ENCODE measurements around the gene PFKFB4. TPM values are rescaled to one million over a fixed set of nuclear protein-coding genes. Genes with fewer than 3 reads are reported as not detected.
A peak's percentile ranks its signal among the peaks of the same experiment; 100 is the strongest.
"Not testable (repeated sequence)": the region's sequence is repeated elsewhere in the genome, so short reads cannot be mapped to it uniquely, and the experiment has no call there.

Gene PFKFB4
- total RNA-seq, 1 donor from 2014 or later = 13.2 TPM

DNA sequence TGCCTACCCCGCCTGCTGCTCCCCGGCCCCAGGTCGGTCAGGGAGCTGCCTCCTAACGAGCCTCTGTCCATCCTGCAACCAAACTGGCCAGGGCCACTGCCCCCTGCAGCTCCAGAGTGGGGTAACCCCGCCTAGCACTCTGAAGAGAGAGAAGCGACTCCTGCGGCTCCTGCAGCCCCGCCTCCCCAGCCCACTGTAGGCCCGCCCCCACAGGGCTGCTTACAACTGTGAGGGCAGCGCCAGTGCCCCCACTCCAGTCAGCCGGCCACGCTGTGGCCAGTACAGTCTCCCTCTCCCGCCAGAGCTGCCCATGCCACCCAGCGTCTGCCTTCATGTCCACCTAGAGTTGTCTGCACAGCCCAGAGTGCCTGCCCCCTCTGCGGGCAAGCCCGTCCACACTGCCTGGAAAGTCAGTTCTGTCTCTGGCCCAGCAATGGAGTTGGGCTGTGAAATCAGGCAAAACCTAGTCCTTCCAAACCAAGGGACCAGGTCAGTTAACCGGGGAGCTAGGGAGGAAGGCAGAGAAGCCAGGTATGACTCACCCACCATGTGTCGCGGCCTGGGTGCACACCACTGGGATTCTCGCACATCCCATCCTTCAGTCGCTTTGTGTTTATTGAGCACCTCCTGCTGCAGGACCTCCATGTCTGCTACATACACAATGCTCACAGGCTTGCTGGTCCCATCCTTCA is 4.6 kb upstream of the PFKFB4 start:
- DNase-seq (ENCODE audit: low spot score) = peak; percentile 71

DNA sequence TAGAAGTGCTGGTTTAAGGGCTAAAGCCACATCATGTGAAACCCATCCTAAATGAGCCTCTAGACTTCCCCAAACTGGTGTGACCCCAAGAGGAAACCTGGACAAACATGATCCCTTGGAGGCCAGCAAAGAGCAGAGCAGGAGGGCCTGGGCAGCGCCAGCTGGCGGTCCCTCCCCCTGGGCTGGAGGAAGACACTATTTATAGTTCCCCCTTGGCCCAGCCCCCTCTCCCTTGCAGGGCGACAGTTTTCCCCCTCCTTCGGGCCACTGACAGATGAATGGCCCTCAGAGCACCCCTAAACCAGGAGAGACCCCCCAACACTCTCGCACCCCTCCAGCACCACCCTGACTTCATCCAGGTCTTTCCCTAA is 4.0 kb upstream of the PFKFB4 start:
- DNase-seq (ENCODE audit: low spot score) = peak; percentile 59

DNA sequence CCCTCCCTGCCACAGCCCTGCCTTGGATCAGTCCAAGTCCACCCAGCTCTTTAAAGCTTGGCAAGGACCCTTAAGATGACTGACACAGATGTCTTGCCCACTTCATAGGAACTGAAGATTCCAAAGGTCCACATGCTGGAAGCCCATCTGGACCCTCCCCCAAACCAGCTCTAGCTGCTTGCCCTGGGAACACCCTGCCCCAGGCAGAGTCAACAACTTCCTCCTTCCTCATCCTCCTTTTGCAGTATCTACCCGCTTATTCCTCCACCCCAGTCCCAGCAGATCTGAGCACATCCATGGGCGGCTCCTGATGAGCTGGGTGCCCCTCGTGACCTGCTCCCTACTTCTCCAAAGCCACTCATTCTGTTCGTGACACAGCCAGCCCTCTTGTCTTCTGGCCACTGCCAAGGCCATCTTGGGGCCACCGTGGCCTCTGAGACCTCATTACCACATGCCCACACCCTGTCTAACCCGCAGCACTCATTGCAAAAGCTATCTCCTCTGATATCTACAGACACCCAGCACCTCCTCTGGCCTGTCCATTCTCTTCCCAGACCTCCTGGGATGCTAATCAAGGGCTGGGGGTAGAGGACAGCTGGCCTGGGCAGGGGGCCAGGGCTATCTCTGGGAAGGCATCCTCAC is 2.0 kb upstream of the PFKFB4 start:
- peak; percentile 22 for DNase-seq (ENCODE audit: low spot score)

DNA sequence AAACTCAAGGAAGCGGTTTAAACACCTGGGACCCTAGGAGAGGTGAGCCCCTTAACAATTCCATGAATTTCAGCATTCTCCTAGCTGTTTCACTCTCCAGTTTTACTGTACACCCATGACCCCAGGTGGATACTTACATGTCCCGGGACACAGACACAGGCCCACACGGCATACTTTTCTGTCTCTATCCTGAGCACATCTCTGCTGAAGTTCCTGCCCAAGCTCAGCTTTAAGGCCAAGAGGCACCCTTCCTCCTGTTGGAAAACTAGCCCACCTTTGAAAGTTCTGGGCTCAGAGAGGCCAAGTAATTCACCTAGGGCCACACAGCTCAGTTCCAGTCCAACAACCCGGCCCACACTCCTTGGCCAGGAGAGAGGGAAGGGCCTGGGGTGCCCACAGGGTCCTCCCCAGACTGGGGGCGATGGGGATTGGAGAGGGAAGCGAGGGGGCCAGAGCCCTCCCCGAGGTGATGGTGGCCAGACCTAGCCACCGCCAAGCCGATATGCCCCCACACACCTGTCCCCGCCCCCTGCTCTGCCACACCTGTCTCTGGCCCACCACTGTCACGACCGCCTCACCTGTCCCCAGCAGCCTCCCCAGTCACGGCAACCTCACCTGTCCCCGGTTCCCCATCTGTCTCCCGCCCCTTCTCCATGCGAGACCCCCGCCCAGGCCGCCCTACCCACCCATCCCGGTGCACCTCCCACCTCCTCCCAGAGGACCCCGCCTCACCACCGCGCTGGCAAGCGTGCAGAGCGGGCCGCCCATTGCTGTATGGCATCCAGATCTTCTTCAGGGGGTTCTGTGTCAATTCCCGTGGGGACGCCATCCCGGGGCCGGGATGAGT is 431 bp downstream of the PFKFB4 start:
- no peak for DNase-seq (ENCODE audit: low spot score)

DNA sequence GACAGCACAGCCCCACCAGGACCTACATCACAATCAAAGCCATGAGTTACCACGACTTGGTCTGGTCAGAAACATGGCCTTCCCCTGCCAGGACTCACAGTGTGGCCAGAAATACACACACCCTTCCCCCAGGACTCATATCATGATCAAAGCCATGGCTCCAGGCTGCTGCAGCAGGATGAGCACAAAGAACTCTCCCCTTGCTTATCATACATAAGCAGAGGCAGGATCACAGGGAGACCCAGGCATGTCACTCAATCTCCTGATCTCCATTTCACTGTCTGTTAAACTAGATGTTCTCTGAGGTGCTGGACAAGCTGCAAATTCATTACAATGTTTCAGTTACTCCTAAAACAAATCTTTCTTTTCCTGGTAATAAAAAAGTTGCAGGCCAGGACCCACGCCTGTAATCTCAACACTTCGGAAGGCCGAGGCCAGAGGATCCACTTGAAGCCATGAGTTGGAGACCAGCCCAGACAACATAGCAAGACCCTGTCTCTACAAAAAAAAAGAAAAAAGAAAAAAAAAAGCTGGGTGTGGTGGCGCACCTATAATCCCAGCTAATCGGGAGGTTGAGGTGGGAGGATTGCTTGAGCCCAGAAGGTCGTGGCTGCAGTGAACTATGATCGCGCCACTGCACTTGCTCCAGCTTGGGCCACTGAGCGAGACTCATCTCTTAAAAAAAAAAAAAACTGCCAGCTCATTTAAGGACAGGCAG is 1.2 kb downstream of the PFKFB4 start:
- peak; percentile 54 for DNase-seq (ENCODE audit: low spot score)

DNA sequence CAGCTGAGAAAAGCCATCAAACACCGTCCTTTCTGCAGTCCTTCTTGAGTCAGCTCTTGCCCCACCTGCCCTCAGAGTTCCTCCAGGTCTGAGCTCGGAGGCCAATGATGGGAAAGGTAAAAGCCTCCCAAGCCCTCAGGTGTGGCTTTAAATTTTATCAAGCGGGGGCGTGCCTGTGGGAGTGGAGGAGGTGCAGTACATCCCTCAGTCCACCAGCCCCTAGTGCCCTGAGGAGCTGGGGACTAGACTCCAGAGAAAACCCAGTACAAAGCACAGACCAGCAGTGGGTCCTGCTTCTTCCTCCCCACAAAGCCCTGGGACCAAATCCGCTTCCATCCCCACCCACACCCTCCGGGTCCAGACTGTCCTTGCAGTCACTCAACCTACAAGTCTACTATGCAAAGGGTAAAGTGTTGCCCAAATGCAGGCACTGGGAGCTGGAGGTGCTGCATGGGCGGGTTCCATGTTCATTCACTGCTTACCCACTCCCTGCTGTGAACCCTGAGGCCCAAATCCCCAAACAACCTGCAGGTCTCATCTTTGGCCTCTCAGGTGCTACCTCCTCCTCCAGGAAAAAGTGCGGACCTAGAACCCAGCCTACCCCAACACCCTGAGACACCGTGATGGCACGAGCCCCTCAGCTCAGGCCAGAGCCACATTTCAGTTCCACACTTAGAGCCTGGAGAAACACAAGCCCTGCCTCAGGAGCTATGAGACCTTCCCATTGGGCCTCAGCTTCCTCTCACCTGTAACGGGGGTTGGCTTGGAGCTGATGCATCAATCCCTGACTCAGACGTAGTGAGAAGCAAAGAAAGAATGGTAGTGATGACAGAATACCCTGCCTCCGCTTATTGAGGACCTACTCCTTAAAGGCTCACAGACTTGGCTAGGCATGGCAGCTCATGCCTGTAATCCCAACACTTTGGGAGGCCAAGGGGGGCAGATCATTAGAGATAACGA is 2.4 kb downstream of the PFKFB4 start:
- no peak for DNase-seq (ENCODE audit: low spot score)

DNA sequence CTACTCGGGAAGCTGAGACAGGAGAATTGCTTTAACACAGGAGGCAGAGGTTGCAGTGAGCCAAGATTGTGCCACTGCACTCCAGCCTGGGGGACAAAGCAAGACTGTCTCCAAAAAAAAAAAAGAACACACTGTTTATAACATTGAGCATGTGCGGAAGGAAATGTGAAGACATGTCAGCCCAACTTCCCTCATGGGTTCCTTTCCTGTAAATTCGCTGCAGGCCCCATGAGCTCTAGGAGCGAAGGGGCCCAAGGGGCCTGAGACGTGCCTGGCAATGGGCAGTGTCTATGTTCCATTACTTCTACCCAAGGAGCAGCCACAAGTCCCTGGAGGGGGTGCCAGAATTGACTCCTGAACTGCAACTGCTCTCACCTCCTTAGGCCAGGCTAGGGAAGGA is 3.2 kb downstream of the PFKFB4 start:
- no peak for DNase-seq (ENCODE audit: low spot score)

DNA sequence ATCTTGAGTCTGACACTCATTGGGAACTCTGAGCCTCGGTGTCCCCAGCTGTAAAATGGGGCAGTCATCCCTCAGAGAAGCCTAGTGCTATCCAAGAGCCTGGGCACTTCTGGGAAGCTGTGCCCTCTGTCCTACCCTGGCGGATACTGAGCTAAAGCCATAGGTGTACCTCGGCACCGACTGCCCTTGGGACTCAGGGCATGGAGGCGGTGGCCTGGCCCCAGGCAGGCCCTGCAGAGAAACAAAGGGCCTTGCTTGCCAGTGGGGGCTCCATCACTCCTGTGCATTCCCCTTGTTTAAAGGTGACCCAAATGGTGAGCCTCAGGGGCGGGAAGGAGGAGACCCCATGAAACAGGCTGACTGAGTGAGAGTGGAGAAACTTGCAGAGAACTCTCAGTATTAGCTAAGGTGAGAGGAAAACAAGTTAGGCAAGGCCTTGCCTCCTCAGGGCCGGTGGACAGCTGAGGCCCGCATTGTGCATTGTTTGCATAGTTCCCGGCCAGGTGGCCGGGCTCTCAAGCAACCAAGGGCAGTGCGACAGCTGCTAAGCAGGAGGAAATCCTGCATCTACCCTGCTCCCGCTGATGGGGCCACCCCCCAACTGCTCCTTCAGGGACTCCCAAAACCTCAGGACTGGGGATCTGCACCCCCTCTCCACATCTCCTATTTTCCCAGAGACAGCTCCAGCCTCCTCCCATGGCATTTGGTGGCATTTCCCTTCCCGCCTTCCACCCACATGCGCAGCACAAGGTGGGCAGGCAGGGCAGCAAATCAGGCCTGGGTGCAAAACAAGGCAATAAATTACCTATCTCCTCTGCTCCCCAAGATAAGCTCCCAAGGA is 4.3 kb downstream of the PFKFB4 start:
- no peak for DNase-seq (ENCODE audit: low spot score)

DNA sequence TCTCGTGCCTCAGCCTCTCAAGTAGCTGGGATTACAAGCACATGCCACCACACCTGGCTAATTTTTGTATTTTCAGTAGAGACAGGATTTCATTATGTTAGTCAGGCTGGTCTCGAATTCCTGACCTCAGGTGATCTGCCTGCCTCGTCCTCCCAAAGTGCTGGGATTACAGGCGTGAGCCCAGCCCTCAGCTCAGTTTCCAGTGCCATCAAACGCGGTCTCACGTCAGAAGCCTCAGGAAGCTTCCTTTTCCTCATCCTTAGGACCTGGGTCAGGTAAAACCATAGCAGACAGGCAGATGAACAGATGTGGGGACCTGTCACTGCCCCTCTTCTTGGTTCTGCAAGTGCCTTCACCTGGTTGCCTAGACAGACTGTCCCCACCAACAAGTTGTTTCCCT is 5.0 kb downstream of the PFKFB4 start:
- not testable (repeated sequence) for DNase-seq (ENCODE audit: low spot score)

DNA sequence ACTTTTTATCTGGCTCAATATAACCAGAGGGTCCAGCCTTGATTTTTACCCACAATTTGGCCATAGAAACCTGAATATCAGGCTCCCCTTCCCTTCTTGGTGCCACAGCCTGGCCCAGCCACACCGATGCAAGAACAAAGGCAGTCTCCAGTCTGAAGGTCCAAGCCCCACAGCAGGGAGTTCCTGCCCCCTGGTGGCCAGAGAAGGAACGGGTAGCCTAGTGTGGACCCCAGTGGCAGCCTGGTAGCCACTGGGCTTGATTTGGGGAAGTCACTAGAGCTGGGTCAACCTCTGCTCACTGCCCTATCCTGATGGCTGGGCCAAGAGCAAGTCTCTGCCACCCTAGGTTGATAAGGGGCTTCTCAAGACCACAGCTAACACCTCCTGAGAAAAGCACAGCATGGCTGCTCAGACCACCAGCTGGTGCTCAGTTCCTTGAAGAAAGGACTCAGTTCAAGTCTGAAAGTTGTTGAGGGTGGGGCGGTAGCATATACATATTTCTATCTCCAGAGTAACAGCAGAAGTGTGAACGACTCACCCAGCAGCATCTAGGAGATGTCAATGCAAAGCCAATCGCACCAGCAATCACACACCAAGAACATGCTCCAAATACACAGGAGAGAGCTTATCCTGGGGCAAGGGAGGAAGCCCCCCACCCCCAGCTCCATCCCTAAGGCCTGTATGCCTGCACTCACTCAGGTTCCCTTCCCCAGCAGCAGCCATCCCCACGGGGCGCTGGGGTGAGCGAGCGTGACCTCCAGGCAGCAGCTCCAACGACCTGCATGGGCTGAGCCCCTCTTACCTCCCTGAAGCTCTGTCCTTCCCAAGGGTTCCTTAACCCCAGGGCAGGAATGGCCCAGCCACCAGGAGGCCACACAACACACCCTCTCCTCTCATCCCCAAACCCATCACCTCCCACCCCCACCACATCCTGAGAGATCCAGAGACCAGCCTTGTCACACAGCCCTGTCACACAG is 7.6 kb downstream of the PFKFB4 start:
- peak; percentile 80 for DNase-seq (ENCODE audit: low spot score)

DNA sequence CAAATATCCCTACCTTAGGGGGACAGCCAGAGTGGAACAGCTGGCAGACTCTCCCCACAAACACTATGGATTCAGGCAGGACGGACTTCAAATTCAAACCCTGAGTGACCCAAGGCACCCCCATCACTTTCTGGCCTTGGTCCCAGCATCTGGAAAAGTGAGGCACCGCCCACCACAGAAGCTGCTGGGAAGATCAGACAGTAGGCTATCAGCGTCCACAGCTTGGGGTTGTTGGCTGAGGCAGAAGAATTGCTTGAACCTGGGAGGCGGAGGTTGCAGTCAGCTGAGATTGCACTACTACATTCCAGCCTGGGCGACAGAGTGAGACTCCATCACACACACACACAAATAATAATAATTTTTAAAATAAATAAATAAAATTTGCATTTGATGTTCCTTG is 8.5 kb downstream of the PFKFB4 start:
- peak; percentile 23 for DNase-seq (ENCODE audit: low spot score)

DNA sequence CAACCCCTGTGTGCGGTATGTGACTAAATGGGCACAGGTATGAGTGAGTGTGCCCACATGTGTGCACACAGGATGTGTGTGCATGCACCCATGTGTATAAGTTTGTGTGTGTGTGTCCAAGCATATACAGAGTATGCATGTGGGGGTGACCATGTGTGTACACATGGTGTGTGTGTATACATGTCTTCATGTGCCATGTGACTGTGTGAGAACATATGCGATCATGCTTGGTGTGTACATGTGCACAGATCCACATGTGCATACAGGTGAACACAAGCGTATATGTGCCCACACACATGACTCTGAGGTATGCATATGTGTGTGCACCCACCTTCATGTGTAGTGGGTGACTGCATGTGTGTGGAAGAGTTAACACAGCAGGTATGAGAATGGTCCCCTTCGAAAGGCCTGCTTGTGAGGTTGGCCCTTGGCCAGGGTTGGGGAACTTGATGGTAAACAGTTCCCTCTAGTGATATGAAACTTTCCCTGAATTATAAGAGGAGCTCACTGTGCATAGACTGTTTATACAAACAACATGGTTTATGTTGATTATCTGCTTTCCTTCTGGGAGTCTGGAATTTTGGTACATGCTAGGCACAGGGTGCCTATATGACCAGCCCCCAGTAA is 10.3 kb downstream of the PFKFB4 start:
- no peak for DNase-seq (ENCODE audit: low spot score)

DNA sequence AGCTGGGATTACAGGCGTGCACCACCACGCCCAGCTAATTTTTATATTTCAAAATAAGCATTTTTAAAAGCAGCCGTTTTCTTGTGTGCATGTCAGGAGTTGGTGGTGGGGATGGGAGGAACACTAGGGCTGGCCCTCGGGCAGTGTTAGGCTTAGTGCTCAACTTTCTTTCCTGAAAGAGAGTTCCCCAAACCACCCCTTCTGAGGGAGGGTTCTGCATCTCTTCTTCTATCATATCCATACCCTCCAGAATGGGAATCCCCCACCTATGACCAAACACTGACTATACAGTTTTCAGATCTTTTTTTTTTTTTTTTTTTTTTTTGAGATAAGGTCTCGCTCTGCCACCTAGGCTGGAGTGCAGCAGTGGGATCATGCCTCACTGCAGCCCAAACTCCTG is 12.5 kb downstream of the PFKFB4 start:
- no peak for DNase-seq (ENCODE audit: low spot score)

DNA sequence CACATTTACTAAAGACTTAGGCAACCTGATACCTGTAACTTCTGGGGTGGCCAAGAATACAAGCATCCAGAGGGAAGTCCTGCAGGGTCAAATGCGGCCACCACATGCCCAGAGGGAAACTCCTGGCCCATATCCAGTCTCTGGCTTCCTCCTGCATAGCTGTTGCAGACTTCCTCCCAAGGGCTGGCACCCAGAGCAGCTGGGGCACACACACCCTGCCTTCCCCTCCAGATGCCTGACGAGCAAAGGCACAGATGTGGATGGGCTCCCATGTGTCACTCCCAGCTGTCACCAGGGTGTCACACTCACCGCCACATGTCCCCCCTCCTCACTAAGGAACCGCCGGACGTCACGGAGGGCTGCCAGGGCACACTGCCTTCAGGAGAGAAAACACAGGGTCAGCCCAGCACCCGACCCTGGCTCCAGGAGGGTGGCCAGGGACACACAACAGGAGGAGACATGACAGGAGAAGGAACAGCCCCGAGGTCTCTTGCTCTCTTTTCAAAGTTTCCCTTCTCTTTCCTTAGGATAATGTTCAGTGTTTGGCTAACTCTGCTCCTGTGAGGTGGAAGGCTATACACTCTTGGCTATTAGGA is 13.2 kb downstream of the PFKFB4 start:
- no peak for DNase-seq (ENCODE audit: low spot score)

DNA sequence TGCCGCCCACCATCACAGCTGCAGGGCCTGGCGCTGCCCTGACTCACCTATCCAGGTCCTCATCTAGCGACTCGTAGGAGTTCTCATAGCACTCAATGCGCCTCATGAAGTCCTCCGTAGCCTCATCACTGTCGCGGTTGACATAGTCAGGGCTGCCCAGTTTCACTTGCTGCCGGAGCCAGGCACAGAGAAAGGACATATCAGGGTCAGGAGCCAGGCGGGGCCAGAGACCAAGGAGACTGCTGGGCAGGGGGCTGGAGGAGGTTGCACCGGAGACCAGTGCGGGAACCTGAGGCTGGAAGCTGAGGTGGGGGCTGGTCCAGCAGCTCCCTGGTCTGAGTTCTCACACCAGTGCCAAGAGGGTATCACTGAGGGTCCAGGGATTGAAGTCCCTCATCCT is 18.2 kb downstream of the PFKFB4 start:
- no peak for DNase-seq (ENCODE audit: low spot score)

DNA sequence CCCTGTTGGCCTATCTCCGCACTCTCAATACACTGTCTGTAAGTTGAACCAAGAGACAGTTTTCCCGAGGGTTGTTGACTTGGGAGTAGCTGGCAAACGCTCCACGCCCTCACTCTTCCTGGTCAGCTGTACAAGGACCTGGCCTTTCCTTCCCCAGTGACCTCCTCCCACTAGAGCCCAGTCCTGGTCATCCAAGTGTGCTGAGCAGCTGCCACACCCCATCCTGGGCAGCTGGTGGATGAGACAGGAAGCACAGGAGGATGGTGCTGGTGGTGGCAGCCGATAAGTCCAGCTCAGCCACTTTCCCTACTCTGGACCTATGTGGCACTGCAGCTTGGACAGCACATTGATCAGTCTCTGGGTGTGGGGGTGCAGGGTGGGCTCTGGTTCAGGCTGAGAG is 19.8 kb downstream of the PFKFB4 start:
- DNase-seq (ENCODE audit: low spot score) = no peak

DNA sequence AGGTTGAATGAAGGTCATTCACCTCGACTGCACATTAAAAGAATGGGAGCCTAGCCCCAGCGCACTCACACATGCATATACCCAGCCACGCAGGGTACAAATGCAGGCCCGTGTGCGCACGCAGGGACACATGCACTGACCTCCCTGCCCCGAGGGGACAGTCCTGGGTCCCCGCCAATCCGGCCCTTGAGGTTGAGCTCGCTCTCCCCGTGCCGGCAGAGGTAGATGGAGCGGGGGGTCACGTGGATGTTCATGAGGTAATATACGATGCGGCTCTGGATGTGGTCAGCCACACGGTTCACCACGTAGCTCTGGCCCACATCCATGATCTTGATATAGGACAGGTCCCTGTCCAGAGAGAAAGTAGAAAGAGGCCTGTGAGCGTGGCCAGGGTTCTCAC is 20.5 kb downstream of the PFKFB4 start:
- DNase-seq (ENCODE audit: low spot score) = no peak

DNA sequence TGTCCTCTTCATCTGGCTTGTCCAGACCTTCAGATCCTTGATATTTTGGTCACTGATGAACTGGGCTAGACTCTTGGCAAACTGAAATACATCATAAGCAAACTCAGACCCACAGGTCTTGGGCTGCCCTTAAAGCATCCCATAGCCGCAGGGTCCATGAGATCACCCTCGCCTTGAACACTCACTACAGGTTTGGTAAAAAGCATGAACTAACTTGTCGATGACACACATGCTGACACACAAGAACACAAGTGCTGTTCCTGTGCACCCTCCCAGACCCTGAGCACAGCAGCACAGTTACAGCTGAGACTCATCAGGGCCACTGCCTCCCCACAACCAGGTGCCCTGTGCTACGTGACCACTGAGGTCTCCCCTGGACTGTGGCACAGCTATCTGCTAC is 21.0 kb downstream of the PFKFB4 start:
- no peak for DNase-seq (ENCODE audit: low spot score)
